DMS153 treated with DMSO at 0.1 percent for 48 hours (cell line): ENCODE results near the gene PDE1A.

Source experiments
- DNase-seq: peaks from one replicate; lab custom pipeline; 2025; ENCODE audit not compliant: unreplicated experiment; lab: John Stamatoyannopoulos, UW

Gene PDE1A

DNA sequence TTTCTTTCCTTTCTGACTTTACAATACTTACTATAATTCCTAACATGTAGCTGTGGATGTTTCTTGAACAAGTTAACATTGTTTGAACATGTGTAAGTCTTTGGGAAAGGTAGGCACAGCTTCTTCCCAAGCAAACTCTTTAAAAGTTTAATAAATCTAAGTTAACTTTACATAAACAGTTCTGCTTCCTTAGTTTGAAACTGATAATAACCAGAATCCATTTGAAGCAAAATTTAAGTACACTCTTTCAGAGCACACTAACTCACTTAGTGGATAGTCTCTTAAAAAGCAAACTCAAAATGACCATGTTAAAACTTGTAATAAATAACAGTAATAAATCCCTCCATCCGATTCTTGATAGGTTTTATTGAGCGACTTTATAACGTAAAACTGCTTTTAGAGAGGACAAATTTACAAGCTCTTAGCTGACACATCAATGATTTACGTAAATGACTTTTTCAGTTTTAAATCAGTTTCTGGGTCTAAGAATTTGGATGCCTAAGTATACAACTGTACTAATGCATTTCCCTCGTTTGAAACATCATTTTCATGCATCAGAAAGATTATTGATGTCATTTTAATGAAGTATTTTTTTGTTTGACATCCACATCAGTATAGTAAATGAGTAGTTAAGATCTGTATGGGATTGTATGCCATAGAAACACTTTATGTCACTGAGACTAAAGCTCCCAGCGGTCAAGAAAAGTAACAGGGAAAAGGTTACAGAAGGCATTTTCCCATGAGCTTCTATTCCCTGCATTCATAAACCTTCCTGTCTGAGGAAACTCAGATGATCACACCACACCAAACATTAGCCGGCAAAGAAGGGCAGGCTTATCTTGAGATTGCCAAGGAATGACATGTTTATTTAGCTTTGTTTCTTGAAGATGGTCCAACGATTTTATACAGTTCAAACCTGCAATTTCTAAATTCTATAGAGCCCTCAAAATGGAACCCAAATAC lies 67.5 kb downstream of the PDE1A start:
- no peak for DNase-seq

DNA sequence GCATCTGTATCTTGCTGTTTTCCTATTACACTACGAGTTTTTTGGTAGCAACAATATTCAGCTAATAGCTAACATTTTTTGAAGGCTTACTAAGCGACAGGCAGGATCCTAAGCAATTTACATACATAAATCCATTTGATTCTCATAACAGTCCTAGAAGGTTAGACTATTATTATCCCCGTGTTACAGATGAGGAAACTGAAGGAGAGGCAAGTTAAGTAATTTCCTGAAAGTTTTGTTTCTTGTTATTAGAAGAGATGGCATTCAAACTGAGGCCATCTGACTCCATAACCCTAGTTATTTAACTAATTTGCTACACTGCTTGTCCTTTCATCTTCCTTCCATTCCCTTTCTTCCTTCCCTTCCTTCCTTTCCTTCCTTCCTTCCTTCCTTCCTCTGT lies 68.2 kb downstream of the PDE1A start:
- no peak for DNase-seq

DNA sequence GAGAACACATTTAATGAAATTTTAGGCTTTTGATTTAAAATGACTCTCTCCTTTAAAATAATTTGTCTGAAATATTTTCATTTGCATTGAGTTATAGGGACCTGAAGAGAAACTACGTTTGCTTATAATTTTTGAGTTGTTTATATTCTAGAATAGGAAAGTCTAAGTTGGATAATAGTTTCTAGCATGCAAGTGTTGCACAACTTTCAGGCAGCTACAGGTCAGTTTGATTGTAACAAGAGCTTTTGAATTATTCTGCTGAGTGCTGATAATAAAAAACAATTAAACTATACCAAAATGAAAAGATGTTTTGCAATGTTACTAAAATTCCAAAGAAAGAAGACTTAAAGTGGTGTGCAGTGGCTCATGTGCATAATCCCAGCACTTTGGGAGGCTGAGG lies 71.0 kb downstream of the PDE1A start:
- no peak for DNase-seq

DNA sequence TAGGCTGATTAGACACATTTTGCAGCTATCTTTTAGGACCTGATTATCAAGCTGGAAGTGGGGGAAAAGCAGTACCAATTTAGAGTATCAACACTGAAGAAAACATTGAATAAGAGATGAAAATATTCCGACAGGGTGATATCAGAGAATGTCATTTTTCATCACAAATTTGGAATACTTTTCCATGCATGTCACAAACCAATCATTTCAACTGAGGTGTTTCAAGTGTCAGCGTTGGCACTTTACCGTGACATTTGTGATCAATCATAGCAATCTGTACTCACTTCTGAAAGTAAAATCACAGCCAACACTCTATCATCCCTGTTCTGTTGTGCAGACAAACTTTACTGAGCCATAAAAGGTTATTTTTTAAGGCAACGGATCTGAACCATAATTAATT lies 75.4 kb downstream of the PDE1A start:
- no peak for DNase-seq

DNA sequence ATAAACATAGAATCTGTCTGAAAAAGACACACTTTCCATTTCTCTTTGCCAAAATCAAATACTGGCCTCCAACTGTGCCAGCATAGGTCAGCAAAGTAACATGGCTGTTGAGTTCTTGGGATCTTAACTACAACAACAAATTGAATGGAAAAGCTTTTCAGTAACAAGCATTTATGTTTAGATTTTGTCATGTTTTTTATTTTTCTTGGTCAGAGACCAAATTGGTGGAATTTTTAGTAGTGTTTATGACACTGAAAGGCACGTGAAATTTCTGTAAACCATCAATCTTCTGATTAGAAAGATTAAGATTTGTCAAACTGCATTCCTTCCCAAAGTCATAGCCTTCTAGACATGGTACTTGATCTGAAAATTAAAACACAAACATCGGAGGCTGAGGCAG lies 77.6 kb downstream of the PDE1A start:
- no peak for DNase-seq

DNA sequence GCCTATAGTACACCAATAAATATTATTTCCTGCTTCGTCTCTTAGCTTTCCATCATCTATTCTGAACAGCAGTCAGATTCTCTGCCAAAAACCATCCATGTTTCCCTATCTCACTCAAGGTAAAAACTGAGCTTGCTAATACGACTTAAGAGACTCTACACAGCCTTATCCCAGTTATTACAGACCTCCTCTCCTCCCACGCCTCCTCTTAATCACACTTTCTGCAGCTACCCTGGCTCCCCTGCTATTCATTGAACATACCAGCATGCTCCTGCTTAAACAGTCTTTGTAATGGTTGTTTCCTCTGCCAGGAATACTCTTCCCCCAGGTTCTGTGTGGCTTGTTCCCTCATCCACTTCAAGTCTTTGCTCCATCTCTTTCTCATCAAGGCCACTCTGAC lies 81.5 kb downstream of the PDE1A start:
- no peak for DNase-seq

DNA sequence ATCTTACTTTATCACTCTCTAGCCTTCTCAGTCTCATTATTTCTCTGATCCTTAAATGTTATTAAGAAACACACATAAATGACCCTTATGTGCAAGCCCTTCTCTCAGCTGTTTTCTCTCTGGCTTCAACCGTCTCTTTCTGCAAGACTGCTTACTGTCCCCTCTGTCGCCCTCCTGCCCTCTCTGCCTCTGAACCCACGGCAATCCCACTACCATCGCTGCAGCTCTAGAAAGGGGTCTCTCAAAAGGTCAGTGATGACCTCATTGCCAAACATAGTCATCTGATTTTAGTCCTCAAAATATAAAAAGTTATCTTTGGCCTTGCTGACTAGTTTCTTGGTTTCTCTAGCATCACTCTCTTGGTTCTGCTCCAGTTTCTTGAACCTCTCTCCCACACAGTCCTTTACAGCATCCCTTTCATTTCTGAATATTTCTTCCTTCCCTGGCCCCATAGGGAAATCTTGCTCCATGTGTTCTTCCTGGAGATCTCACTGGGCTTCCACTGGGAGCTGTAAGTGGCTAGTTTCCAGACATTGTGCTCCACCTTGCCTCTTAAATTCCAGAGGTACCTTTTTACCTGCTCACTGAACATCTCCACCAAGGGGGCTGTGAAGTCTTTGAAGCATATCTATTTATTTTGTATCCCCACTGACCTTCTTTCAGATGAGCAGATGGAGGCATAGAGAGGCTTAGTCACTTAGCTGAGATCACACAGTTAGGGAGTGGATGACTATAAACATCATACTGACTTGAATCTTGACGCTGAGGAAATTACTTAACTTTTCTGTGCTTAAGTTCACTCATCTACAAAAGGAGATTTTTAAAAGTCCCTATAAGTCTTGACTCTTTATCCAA lies 96.2 kb downstream of the PDE1A start:
- DNase-seq = no peak

DNA sequence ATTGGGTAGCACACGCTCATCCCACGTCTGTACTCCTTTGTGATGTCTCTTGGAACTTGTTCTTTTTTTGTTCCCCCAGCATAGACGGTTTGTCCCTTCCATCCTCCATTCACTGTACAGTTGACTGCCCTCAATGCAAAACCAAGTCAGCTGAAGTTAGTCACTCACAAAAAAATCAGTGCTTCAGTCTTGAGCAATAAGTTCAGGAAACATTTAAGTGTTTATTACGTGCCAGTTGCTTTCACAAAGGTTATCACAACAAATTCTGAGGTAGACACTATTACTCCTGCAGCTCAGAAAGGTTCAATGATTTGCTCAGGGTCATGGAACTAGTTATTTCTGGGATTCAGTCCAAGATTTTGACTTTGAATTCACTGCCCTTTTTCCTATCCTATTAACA lies 102.2 kb downstream of the PDE1A start:
- no peak for DNase-seq

DNA sequence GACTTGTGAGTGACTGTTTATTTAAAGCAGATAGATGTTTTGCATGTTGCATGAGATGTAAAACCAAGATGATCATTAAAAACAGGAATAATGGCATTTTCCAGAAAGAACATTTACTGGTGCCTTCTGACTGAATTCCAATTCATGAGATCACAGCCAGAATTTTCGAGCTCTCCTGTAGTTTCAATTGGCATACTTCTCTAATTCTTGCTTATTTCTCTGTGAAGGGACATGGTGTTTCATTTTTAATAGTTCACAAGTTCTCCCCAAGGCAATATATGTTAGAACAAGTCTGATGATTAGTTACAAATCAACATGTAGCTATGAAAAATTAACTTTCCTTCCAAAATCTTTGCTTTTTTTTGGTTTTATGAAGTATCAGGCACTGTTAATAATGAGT lies 105.7 kb downstream of the PDE1A start:
- DNase-seq = no peak

DNA sequence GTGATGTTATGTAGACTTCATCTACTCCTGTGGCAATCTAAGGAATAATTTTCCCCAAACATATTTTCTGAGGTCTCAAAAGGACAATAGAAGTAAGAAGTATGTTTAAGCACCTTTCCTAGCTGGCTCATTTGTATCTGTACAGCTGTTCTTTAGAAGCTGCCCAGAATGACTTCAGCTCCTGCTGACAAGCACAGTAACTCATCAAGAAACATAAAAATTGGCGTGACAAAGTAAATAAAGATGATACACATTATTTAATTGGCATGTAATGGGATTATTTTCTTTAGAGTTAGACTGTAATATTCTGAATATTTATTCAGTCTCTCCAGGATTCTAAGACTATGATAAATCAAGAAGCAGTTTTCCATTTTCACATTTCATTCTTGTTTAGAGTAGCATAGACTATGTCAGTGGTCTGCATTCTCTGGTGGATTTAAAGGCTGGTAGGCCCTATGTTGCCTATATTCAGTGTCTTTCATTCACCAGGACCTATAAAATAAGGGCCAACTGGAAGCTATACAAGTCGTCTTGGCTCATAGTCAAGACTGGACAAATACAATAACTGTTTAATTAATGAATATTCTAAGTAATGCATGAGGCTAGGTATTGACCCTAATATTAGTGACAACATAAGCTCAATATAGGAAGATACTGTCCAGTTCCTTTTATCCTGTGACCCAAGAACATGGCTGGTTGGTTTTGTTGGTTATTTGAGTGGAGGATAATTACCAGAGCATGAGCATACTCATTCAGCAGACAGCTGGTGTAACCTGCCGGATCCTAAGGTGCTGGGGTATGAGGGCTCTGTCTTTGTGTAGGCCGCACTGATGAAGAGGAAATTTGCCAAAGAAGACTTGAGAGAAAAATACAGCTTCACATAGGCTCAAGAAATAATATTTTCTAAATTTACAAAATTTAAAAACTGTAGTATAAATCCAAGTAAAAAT lies 107.0 kb downstream of the PDE1A start:
- no peak for DNase-seq

DNA sequence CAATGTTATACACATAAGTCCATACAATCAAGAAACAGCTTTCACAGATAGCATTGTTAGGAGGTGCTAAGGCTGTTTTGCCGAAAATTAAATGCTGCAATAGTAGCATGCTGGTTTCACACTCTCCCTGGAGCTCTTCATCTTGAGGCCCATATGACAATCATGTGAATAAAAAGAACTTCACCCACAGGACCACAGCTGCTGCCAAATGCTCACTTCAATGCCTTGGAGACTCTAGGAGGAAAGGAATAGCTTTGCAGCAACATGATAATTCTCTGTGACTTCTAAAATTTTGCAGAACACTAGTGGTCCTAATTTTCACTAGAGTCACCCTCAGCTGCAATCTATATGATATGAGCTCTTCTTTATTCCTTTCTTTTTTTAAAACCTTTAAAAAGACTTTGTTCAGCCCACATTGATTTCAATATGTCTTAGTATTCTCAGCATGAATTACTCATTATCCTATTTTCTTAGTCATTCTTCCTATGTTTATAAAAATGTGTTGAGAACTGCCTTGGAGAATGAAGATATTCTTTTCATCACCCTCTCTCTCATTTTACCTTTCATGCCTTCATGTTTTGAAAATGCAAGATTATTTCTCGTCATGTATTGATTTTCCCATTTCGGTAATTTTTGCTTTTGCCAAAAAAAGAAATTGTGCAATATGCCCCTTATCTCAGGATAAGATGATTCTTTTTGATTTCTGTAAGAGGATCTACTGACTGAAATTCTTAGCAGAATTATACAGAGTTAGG lies 108.2 kb downstream of the PDE1A start:
- DNase-seq = no peak

DNA sequence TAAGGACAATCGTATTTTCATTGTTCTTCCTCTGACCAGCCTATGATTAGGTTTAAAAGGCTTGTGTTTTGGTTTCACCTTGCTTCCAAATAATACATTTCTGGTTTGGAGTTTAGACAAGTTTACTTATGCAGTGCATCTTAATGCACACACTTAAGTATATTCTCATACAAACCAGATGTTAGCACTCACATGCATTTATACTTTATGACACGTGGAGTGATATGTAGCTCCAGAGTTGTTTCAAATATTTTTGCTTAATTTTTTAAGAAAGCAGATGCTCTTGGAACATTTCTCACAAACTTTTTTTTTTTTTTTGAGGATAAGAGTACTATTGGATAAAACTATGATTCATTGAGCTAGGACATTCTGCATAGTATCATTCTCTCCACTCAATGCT lies 109.9 kb downstream of the PDE1A start:
- no peak for DNase-seq

DNA sequence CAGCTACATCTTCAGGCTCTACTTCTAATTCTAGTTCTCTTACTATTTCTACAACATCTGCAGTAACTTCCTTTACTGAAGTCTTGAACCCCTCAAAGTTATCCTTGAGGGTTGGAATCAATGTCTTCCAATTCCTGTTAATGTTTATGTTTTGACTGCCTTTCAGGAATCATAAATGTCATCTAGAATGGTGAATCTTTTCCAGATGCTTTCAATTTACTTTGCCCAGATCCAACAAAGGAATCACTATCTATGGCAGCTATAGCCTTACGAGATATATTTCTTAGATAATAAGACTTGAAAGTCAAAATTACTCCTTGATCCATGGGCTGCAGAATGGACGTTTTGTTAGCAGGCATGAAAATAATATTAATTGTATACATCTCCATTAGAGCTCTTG lies 123.9 kb downstream of the PDE1A start:
- DNase-seq = no peak

DNA sequence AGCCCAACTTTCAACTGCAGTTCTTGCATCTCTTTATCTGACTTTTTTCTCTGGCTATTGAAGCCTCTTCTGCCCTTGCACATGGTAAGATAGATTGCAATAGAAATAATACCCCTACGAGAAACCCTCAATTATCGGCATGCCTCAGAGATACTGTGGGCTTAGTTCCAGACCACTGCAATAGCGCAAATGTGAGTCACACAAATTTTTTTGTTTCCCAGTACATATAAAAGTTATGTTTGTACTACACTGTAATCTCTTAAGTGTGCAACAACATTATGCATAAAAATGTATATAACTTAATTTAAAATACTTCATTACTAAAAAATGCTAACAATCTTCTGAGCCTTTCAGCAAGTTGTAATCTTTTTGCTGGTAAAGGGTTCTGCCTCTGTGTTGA lies 124.7 kb downstream of the PDE1A start:
- DNase-seq = no peak

DNA sequence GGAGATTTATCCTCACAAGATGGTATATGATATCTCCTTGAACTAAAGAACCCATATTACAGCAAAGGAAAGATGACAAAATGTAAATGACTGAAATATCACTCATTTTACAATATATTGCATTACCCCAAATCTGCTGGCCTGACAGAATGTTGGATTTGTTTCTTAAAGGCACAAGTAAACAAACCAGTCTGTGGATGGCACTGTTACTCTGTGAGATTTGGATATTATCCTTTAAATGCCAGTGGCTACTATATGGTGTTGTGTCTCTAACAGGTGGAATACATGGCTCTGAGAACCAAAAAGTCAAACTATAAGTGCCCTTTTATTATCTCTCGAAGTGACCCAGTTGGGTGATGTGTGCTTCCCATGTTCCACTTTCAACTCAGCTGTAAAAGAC lies 125.7 kb downstream of the PDE1A start:
- no peak for DNase-seq

DNA sequence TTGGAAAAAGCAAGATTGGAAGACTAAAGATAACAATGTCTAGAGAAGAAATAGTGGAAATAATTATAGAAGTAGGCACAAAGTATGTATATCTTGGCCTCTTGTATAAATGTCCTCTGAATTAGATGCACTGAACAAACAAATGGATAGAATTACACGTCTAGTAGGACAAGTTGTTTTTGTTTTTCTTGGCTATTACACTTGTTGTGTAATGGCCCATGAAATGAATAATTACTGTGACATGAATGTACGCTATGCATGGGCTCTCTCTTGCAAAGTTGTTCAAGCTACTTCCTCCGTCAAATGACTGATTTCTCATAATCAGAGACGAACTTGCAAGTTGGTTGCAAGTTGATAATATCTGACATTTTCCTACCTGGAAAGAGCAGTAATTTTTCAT lies 126.2 kb downstream of the PDE1A start:
- DNase-seq = no peak

DNA sequence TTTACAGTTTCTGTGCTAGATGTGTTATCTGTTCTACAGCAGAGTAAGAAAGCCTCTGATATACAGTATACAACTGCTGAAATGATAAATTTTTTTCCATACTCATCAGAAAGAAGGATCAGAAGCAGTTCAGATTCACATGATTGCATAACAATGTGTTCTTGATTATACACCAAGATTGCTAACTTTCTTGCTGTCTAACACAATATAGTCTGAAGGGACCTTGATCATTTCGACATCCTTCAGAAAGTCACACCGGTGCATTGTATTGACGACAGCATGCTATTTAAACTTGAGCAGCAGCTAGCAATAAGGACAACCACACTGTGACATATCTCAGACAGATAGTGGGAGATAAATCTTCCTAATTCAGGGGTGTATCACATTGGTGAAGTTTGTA lies 127.2 kb downstream of the PDE1A start:
- no peak for DNase-seq

DNA sequence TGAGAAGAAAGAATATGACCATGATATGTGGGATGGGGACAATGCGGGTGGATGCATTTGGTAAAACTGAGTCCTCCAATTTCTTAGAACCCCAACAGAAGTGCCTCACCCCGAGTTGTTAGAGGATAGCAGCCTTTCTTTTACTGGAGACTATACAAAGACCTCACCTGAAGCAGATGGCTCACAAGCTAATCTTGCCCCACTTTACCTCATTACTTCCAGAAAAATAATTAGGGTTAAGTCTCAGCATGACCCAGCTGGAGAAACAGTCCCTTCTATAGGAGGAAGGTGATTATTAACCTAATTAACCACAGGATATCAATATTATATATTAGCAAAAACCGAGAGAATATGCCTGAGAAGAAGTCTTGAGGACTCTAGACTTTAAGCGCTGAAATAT lies 128.4 kb downstream of the PDE1A start:
- DNase-seq = no peak

DNA sequence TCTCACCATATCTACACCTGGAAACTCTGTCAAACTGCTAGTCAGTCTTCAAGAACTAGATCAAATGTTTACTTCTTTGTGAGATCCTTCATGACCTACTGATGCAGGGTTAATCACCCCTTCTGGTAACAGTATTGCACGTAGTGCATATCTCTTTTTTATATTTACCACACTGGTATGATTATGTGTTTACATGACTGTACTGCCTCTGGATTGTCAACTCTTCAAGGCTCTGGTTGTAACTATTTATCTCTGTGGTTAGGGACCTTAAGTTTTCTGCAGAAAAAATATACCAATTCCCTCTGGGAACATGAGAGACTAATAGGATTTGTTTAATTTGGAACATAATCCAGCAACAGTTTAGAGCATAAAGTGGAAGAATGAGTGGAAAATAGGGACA lies 135.5 kb downstream of the PDE1A start:
- no peak for DNase-seq

DNA sequence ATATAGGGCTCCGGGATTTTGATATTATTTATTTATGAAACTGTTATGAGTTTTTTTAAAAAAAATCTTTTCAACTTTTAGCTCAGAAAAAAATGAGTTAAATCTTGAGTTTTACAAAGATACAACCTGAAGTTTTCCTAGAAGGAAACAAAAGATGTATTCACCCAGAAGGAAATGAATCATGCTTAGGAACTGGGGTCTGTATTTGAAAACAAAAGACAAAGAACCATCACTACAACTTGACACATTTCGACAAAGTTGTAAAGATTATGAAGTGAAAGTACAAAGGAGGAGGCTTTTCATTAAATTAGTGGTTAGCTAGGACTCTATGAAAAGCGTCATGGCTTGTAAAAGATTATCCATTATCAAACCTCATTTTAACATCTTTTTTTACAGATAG lies 143.3 kb downstream of the PDE1A start:
- no peak for DNase-seq
